ENCODE data around the gene ZNF618.

Gene ZNF618

DNA sequence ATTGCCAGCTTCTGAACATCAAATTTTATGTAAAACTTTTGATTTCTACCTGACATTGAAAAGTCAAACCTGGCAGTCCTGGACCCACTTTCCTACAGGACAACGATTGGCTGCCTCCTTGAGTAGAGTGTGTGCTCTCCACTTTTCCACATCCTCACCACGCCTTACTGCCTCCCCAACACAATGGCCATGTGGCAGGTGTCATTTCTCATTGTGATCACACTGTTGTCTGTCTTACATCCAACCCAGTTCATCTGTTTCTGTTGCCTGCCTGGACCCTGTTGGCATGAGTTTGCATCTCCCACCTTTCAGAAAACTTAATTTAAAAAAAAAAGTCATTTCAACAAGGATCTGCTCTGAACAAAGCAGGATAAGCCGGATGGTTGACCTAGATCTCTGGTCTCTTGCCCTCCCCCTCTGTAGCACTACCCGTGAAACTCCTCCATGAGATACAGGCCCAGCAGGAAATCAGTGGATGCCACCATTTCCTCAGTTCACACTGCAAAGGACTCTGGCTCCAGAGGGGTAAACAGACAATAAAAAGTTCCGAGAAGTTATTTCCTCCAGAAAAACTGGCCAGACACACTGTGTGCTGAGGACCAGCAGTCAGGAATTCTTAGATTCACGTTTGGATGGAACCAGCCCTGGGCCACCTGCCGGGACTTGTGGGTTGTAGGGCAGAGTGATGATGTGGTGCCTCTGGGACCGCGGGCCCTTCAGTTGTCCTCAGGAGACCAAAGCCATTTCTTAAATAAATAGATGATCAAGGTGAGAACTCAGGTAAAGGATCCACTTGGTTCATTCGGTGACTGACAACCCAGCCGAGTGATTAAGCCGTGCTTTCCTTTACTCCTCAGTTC lies 153.4 kb downstream of the ZNF618 start:
- no peak overlapping the region for H3K4me3 ChIP-seq (ENCODE audit: severe bottlenecking)
- no peaks in the 10 kb centered on the region for H3K4me1 ChIP-seq (ENCODE audit: insufficient read depth, poor library complexity, severe bottlenecking)
- TF ChIP-seq CTCF (IDR thresholded peaks at IDR 0.05; ENCODE audit: poor library complexity, severe bottlenecking) = no peak
- DNase-seq (ENCODE audit: low spot score) (no peak), ATAC-seq (ENCODE audit: low read depth) (no peak)
- H3K27ac ChIP-seq (ENCODE audit: poor library complexity, severe bottlenecking) = no peak overlapping the region
- H3K36me3 ChIP-seq (ENCODE audit: low read depth) = peaks cover 3% of the 10 kb centered on the region; the same call in 1 of the 2 replicates
- no peaks in the 10 kb centered on the region for H3K27me3 ChIP-seq (ENCODE audit: insufficient read depth, poor library complexity, severe bottlenecking)
- H3K9me3 ChIP-seq (ENCODE audit: severe bottlenecking) = no peaks in the 10 kb centered on the region

DNA sequence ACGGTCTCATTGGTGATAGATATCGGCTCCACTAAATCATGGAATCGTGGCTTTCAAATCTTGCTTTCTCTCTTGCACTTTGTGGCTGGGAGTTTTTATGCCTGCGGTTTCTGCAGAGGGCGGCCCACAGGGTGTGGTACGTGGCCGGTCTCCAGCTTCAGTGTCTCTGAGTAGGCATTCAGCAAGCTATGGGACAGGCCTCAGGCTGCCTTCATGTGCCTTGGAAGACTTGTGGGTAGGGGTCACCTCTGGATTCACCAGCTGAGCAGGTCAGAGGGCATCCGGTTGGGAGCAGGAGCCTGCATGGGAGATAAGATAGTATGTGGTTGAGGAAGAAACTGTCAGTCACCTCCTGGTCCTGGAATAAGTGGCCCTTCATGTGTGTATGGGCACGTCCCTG lies 154.3 kb downstream of the ZNF618 start:
- Histone ChIP-seq H3K4me1 (ENCODE audit: insufficient read depth, poor library complexity, severe bottlenecking) (no peaks in the 10 kb centered on the region), H3K36me3 (ENCODE audit: low read depth) (no peaks in the 10 kb centered on the region), H3K9me3 (ENCODE audit: severe bottlenecking) (no peaks in the 10 kb centered on the region), H3K27me3 (ENCODE audit: insufficient read depth, poor library complexity, severe bottlenecking) (no peaks in the 10 kb centered on the region), H3K4me3 (ENCODE audit: severe bottlenecking) (no peak overlapping the region), H3K27ac (ENCODE audit: poor library complexity, severe bottlenecking) (no peak overlapping the region)
- ATAC-seq (ENCODE audit: low read depth) (no peak), DNase-seq (ENCODE audit: low spot score) (no peak)
- no peak for TF ChIP-seq CTCF (IDR thresholded peaks at IDR 0.05; ENCODE audit: poor library complexity, severe bottlenecking)

DNA sequence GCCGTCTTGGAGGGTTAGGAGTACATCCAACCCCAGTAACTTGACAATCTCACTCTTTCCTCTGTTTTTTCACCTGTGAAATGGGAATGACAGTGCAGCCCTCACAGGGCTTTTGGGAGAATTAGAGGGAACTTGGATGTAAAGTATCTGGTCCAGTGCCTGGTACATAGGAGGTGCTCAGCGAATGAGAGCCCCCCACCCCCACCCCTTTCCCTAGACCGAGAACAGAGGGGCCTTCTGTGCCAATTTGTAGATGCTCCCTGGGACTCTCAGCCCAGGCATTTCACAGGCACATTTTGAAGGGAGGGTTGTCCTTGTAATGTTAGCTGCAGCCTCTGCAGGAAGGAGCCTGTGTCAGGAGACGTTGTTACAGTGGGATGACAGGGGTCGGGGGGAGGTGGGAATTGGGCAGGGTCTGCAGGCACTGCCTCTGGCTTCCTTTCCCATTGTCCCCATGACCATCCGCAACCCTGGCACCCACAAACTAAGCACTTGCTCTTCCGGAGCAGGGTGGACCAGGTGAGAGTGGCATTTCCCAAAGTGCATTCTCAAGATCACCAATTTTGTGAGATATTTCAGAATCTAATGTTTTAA lies 155.0 kb downstream of the ZNF618 start:
- Histone ChIP-seq H3K27ac (ENCODE audit: poor library complexity, severe bottlenecking) (no peak overlapping the region), H3K4me1 (ENCODE audit: insufficient read depth, poor library complexity, severe bottlenecking) (no peaks in the 10 kb centered on the region), H3K36me3 (ENCODE audit: low read depth) (no peaks in the 10 kb centered on the region; the same call in 1 of the 2 replicates), H3K27me3 (ENCODE audit: insufficient read depth, poor library complexity, severe bottlenecking) (no peaks in the 10 kb centered on the region), H3K9me3 (ENCODE audit: severe bottlenecking) (no peaks in the 10 kb centered on the region), H3K4me3 (ENCODE audit: severe bottlenecking) (no peak overlapping the region)
- no peak for TF ChIP-seq CTCF (IDR thresholded peaks at IDR 0.05; ENCODE audit: poor library complexity, severe bottlenecking)
- ATAC-seq (ENCODE audit: low read depth) (no peak), DNase-seq (ENCODE audit: low spot score) (no peak)

- Histone ChIP-seq H3K9me3 (ENCODE audit: severe bottlenecking) (no peaks in the 10 kb centered on the region), H3K4me3 (ENCODE audit: severe bottlenecking) (no peak overlapping the region), H3K4me1 (ENCODE audit: insufficient read depth, poor library complexity, severe bottlenecking) (no peaks in the 10 kb centered on the region), H3K27me3 (ENCODE audit: insufficient read depth, poor library complexity, severe bottlenecking) (no peaks in the 10 kb centered on the region), H3K36me3 (ENCODE audit: low read depth) (no peaks in the 10 kb centered on the region; the same call in 1 of the 2 replicates), H3K27ac (ENCODE audit: poor library complexity, severe bottlenecking) (no peak overlapping the region)
- TF ChIP-seq CTCF (IDR thresholded peaks at IDR 0.05; ENCODE audit: poor library complexity, severe bottlenecking) = no peak
- DNase-seq (ENCODE audit: low spot score) = no peak
- ATAC-seq (ENCODE audit: low read depth) = no peak
Measured at GRCh38 chr9:114031948-114032840, 156.1 kb downstream of the ZNF618 start.
